HEK293T (cell line): Measurements from ENCODE around the gene AP2B1.

Source experiments
- BHLHE40 ChIP-seq: fragments of 450-650 bp; IDR thresholded peaks from 2 replicates; pipeline ENCODE4 v1.6.1; 2016; ENCODE audit warnings: mild to moderate bottlenecking, moderate library complexity, borderline replicate concordance
- CTBP1 ChIP-seq: fragments of 450-650 bp; IDR thresholded peaks from 2 replicates; pipeline ENCODE4 v1.6.1; 2016; ENCODE audit warnings: borderline replicate concordance
- ELF4 ChIP-seq: fragments of 450-650 bp; IDR thresholded peaks from 2 replicates; pipeline ENCODE4 v1.6.1; 2017; ENCODE audit warnings: antibody characterized with exemption
- FOXA1 ChIP-seq: fragments of 450-650 bp; IDR thresholded peaks from 2 replicates; pipeline ENCODE4 v1.6.1; 2016; ENCODE audit warnings: mild to moderate bottlenecking
- L3MBTL2 ChIP-seq: fragments of 450-650 bp; conservative IDR thresholded peaks from 2 replicates; pipeline ENCODE4 v1.6.1; 2016; ENCODE audit warnings: mild to moderate bottlenecking
- NFRKB ChIP-seq: fragments of 450-650 bp; IDR thresholded peaks from 2 replicates; pipeline ENCODE4 v1.6.1; 2016; ENCODE audit warnings: mild to moderate bottlenecking, moderate library complexity
- SP1 ChIP-seq: fragments of 450-650 bp; IDR thresholded peaks from 2 replicates; pipeline ENCODE4 v1.6.1; 2017
- SUZ12 ChIP-seq: fragments of 450-650 bp; IDR thresholded peaks from 2 replicates; pipeline ENCODE4 v1.6.1; 2016; ENCODE audit warnings: mild to moderate bottlenecking
- TARDBP ChIP-seq: fragments of 450-650 bp; IDR thresholded peaks from 2 replicates; pipeline ENCODE4 v1.6.1; 2016
- ZNF384 ChIP-seq: fragments of 450-650 bp; IDR thresholded peaks from 2 replicates; pipeline ENCODE4 v1.6.1; 2016

- TF ChIP-seq CTBP1 (no peak), FOXA1 (no peak), TARDBP (no peak), SUZ12 (no peak), SP1 (no peak), NFRKB (no peak), BHLHE40 (no peak), ELF4 (no peak), ZNF384 (no peak), L3MBTL2 (no peak)
These were observed 137.9 kb downstream of the AP2B1 start for GRCh38 chr17:35725058-35725457.
